GM19467 (cell line): ENCODE results near the gene DLG2.
"Not testable (repeated sequence)": the region's sequence is repeated elsewhere in the genome, so short reads cannot be mapped to it uniquely, and the experiment has no call there.

Source experiments
- ATAC-seq: cut with Tn5 transposase; IDR thresholded peaks from one replicate; pipeline ENCODE4 v1.9.1; 2021; ENCODE audit warnings: mild to moderate bottlenecking, moderate library complexity; ENCODE audit not compliant: unreplicated experiment

The DLG2 gene

DNA sequence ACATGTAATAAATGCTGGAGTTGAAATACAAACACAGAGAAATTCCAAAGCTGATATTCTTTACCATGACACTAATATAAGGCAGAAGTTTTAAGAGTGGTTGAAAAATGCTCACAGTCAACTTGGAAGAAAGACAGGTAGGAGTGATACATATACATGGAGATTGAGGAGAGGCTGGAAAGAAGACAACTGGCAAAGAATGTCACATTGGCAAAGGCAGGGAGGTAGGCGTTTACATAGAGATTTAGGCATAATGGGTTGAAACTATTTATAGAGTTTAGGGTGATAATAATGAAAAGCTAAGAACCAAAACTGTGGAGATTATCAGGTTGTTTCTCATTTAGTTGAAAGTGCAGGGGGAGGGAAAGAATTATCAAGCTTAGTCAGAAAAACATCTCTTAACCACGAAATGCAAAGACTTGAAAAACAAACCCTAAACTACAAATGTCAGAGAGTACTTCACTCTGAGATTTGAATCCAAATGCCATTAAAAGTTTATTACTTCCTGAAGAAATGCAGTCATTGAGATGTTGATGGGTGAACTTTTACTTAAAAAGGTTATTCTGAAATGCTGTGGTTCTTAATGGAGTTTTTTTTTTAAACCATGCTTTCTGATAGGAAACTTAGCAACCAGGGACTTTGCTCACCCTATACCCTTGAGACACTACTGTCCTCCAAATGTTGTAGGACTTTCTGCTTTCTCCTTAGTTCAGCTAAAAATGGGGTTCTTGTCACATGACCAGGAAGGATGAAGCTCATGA is 2202.6 kb downstream of the DLG2 start:
- ATAC-seq = no peak

- not testable (repeated sequence) for ATAC-seq
Observed at GRCh38 chr11:83422641-83423040, 2204.5 kb downstream of the DLG2 start.

- ATAC-seq = no peak
Observed at GRCh38 chr11:83410605-83411565, 2216.3 kb downstream of the DLG2 start.

DNA sequence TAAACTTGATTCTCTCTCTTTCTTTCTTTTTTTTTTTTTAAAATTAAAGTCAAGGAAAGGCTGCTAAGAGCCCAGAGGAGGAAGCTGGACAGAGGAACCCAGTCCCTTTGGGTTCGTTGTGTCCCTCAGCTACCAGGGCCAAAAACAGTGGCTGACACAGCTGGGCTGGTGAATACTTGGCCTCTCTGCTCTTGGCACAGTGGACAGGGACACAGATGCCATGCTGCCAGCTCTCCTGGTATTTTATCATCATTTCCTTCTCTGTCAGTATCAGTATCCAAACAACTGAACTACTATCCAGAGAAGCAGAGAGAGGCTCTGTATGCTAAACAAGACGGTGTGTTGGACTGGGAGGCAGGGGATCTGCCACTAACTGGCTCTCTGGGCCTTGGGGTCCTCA is 2217.3 kb downstream of the DLG2 start:
- ATAC-seq = no peak

DNA sequence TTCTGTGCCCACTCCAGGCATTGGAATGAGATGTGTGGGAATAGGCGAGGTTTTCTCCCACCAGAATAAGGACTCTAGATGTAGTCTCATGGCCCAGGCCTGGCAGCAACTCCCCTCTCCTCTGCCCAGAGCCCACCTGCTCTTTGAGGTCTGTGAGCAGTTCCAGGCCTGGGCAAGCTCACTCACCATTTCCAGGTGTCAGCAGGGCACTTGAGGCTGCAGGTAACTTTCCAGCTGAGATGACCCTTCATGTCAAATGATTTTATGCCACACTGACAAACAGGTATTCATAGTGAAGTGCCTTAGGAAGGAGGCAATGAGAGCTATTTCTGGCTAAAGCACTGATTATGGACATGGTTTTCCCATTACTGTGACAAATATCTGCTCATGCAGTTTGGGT is 2217.7 kb downstream of the DLG2 start:
- no peak for ATAC-seq

GRCh38 chr11:83408946-83409345 is 2218.2 kb downstream of the DLG2 start:
- no peak for ATAC-seq
